Superior temporal gyrus (tissue), 1 donor: ENCODE data around the gene BCAN.

Source experiments
- DNase-seq: peaks from one replicate; pipeline ENCODE4 v3.0.0-alpha.2; 2016; ENCODE audit errors: extremely low spot score

Gene BCAN

GRCh38 chr1:156662005-156662799 is 20.3 kb downstream of the BCAN start:
- DNase-seq, result peak; percentile 82

- no peak for DNase-seq
Observed at GRCh38 chr1:156662800-156663055, 20.8 kb downstream of the BCAN start.

GRCh38 chr1:156663178-156663577 is 21.3 kb downstream of the BCAN start:
- DNase-seq, result no peak

GRCh38 chr1:156664046-156664766 is 22.3 kb downstream of the BCAN start:
- no peak for DNase-seq

- no peak for DNase-seq
Observed at GRCh38 chr1:156664767-156665411, 23.0 kb downstream of the BCAN start.

- DNase-seq, result no peak
Observed at GRCh38 chr1:156665539-156665938, 23.6 kb downstream of the BCAN start.

GRCh38 chr1:156666862-156667609 is 25.1 kb downstream of the BCAN start:
- DNase-seq, result no peak

- peak; percentile 54 for DNase-seq
Observed at GRCh38 chr1:156667610-156667967, 25.7 kb downstream of the BCAN start.

GRCh38 chr1:156667968-156668709 is 26.2 kb downstream of the BCAN start:
- DNase-seq, result no peak

- DNase-seq, result no peak
Observed at GRCh38 chr1:156668801-156669637, 27.1 kb downstream of the BCAN start.

GRCh38 chr1:156669794-156670193 is 27.9 kb downstream of the BCAN start:
- no peak for DNase-seq

- no peak for DNase-seq
Observed at GRCh38 chr1:156670359-156670758, 28.4 kb downstream of the BCAN start.

- DNase-seq, result no peak
Observed at GRCh38 chr1:156670791-156671190, 28.9 kb downstream of the BCAN start.

GRCh38 chr1:156671804-156672203 is 29.9 kb downstream of the BCAN start:
- no peak for DNase-seq

- peak; percentile 39 for DNase-seq
Observed at GRCh38 chr1:156673387-156674121, 31.6 kb downstream of the BCAN start.

GRCh38 chr1:156675210-156676113 is 33.5 kb downstream of the BCAN start:
- no peak for DNase-seq

- DNase-seq, result no peak
Observed at GRCh38 chr1:156676114-156676819, 34.4 kb downstream of the BCAN start.
